Measurements from ENCODE around the gene ABLIM2.

The ABLIM2 gene

GRCh38 chr4:8028884-8029568, 129.6 kb downstream of the ABLIM2 start:
- no peak for DNase-seq (ENCODE audit: low read depth in 2 of 2)

GRCh38 chr4:8028368-8028767, 130.2 kb downstream of the ABLIM2 start:
- DNase-seq (ENCODE audit: low read depth in 2 of 2) = no peak

- DNase-seq (ENCODE audit: low read depth in 2 of 2) = no peak
These were observed 132.2 kb downstream of the ABLIM2 start for GRCh38 chr4:8026453-8026852.

GRCh38 chr4:8025668-8026067, 132.9 kb downstream of the ABLIM2 start:
- no peak for DNase-seq (ENCODE audit: low read depth in 2 of 2)

- no peak for DNase-seq (ENCODE audit: low read depth in 2 of 2)
These were observed 134.4 kb downstream of the ABLIM2 start for GRCh38 chr4:8024073-8024786.

GRCh38 chr4:8023696-8024033, 134.9 kb downstream of the ABLIM2 start:
- DNase-seq (ENCODE audit: low read depth in 2 of 2) = no peak

GRCh38 chr4:8022767-8023695, 135.6 kb downstream of the ABLIM2 start:
- no peak for DNase-seq (ENCODE audit: low read depth in 2 of 2)

GRCh38 chr4:8021796-8022195, 136.8 kb downstream of the ABLIM2 start:
- DNase-seq (ENCODE audit: low read depth in 2 of 2) = no peak

GRCh38 chr4:8019396-8020365, 138.9 kb downstream of the ABLIM2 start:
- no peak for DNase-seq (ENCODE audit: low read depth in 2 of 2)

GRCh38 chr4:8016527-8016926, 142.1 kb downstream of the ABLIM2 start:
- no peak for DNase-seq (ENCODE audit: low read depth in 2 of 2)

GRCh38 chr4:8015512-8015911, 143.1 kb downstream of the ABLIM2 start:
- no peak for DNase-seq (ENCODE audit: low read depth in 2 of 2)

GRCh38 chr4:8013976-8014726, 144.5 kb downstream of the ABLIM2 start:
- no peak for DNase-seq (ENCODE audit: low read depth in 2 of 2)

- no peak for DNase-seq (ENCODE audit: low read depth in 2 of 2)
These were observed 146.1 kb downstream of the ABLIM2 start for GRCh38 chr4:8012517-8012916.

- no peak for DNase-seq (ENCODE audit: low read depth in 2 of 2)
These were observed 148.0 kb downstream of the ABLIM2 start for GRCh38 chr4:8010618-8011017.

GRCh38 chr4:8009710-8010511, 148.7 kb downstream of the ABLIM2 start:
- no peak for DNase-seq (ENCODE audit: low read depth in 2 of 2)

- DNase-seq (ENCODE audit: low read depth in 2 of 2) = no peak
These were observed 149.5 kb downstream of the ABLIM2 start for GRCh38 chr4:8009097-8009496.

GRCh38 chr4:8008391-8008790, 150.2 kb downstream of the ABLIM2 start:
- no peak for DNase-seq (ENCODE audit: low read depth in 2 of 2)

- DNase-seq (ENCODE audit: low read depth in 2 of 2) = no peak
These were observed 151.0 kb downstream of the ABLIM2 start for GRCh38 chr4:8007581-8007980.

GRCh38 chr4:8006471-8006870, 152.1 kb downstream of the ABLIM2 start:
- DNase-seq (ENCODE audit: low read depth in 2 of 2) = no peak

GRCh38 chr4:8005814-8006215, 152.8 kb downstream of the ABLIM2 start:
- DNase-seq (ENCODE audit: low read depth in 2 of 2) = no peak

All from stimulated activated CD8-positive, alpha-beta memory T cell treated with anti-CD3 and anti-CD28 coated beads, Interleukin-2, amount 100 ng/mL, for 1 hour (primary cell).